HG03558 (cell line): ENCODE data around the gene DYSF.

Source experiments
- ATAC-seq: cut with Tn5 transposase; IDR thresholded peaks from one replicate; pipeline ENCODE4 v1.9.1; 2021; ENCODE audit warnings: moderate number of reproducible peaks; ENCODE audit not compliant: unreplicated experiment; ENCODE audit errors: extremely low read depth

Gene DYSF

DNA sequence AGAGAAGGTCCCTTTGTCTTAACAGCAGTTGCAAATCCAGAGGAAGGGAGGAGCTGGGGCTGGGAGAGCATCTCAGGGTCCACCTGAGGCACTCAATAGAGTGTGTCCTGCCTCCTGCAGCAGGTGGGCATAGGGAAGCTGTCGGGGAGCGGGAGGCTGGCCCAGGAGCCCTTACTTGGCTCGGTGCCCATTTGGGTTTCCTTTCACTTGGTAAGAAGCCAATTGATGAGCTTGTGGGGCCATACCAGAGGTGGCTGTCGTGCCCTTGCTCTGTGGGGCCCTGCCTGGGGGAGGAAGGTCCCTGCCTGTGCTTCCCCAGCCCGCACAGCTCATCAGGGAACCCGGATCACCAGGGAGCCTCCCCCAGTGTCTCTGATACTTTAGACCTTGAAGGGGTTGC lies 229.7 kb downstream of the DYSF start:
- ATAC-seq = no peak

DNA sequence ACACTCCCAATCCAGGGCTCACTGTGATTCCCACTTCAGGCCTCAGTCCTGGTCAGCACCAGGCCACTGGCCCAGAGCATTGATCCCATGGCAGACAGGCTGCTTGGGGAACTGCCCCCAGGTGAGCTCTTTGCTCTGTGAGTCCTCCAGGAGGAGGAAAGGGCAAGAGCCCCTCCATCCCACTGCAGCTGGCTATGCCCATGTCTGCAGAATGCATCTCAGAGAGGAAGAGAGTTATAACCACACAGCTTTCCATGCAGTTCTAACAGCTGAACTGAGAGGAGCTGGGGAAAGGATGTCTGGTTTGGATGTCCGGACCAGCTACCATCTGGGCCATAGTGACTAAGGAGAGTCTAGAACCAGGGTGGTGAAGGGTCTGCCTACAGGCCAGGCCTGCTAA lies 230.3 kb downstream of the DYSF start:
- no peak for ATAC-seq

DNA sequence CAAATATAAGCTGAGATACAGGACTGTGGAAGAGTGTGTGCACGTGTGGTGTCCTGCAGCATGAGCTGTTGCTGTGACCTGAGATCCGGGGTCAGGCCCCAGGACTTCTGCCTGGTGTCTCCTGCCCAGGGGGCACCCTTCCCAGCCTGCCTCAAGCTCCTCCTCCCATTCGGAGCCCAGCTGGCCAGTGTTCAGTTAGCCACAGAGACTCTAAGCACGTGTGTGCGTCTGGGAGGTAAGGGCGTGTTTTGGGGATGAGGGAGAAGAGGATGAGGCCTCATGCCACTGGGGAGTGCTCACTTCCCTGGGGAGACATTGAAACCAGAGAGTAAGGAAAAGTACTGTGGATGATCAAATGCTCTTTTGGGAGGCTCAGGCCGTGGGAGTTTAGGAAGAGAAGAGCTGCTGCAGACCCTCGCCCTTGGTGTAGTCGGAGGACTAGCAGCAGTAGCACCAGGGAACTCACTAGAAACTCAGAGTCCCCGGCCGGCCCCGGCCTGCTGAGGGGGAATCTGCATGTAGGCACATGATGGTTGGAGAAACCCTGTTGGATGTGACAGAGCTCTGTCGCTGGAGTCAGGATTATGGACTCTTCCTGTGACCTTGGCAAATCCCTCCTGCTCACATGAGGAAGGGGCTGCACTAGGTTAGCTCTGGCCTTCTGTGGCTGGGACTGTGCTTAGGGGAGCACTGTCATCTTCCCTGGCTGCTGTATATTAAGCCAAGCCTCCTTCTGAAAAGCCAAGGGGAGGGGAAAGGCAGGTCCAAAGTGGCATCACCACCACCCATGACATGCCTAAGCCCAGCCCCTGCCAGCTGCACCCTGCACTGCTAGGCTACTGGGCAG lies 231.1 kb downstream of the DYSF start:
- ATAC-seq = no peak

DNA sequence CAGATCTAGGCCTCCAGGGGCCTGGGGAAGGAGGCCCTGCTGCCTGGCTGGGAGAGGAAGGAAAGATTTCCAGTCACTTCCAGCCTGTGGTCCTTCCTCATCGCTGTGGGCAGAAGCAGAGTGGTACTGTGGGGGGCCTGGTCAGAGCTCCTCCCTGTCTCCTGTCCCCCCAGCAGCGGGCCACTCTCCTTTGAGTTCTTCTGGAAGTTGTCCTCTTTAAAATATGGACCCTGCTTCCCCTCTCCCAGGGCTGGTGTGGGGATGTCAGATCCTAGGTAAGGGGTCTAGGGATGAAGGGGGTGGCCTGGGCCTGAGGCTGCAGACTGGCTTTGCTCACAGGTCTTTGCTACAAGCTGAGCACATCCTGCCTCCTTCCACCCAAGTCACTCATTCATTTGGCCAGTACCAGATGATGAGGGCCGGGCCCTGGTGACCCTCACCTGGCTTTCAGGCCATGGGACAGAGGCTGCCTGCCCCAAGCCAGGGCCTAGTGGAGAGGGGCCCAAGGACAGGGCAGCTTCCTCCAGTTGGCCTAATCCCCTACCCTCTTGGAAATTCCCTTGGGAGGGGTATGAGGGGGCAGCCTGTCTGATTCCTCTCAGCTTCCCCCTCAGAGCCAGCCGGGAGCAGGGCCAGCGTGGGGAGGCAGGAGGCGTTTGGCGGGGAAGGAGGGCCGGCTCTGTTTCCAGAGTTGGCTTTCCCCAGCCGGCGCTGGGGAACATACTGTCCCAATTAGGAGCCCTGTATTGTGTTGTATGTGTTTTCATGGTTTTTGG lies 231.9 kb downstream of the DYSF start:
- no peak for ATAC-seq

DNA sequence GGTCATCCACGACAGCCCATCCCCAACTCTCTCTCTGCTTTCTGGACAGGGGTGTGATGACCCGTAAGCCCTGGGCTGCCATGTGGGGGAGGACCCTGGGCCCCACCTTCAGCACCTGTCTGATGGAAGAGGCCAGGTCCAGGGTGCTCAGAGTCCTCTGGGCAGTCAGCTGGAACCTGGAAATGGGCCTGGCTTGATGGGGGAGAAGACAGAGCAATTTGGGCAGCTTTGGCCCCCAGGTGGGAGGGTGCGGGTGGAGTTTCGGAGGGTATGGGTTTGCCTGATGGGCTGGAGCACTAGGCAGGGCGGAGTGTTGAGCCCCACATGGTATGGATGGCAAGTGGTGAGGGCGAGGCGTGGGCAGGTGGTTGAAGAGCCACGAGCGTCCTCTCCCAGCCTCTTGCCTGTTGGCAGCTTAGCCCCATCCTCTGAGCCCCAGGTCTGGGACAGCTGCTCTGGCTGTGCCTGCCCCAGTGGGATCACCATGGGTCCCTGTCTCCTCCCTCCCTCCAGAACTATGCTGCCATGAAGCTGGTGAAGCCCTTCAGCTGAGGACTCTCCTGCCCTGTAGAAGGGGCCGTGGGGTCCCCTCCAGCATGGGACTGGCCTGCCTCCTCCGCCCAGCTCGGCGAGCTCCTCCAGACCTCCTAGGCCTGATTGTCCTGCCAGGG lies 232.7 kb downstream of the DYSF start:
- ATAC-seq = no peak

DNA sequence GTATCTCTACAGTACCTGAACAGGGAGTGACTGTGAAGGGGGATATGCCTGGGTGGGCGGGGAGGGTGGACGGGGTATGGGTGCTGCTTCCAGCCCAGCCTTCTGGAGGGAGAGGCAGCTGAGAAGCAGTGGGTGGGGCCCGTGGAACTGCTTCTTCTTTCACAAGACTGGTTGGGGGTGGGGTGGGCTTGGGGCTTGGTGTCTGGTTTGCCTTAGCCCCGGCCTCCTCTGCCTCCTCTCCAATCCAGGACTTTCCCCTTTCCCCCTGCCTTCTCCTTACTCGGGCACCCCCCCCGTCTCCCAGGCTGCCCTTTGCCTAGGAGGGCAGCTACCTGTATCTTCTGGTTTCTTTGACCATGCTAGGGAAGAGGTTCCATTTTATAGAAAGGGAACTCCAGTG lies 233.4 kb downstream of the DYSF start:
- ATAC-seq = no peak

DNA sequence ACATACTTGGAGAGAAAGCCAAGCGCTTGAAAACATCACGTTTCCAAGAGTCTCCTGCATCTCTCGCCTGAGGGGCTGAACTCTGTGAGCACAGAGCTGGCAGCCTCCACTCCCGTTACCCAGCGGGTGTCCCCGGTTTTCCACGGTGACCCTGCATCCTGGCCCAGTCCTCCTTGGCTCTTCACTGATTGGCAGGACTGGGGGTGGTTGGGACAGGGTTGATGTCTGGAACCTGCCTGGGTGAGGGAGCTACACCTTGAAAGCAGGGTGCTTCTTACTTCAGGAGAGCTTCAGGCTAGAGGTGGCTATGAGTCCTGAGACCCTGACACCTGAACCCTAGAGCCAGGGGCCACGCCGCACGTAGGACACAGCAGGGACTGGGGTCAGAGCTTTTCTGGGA lies 234.1 kb downstream of the DYSF start:
- ATAC-seq = no peak

DNA sequence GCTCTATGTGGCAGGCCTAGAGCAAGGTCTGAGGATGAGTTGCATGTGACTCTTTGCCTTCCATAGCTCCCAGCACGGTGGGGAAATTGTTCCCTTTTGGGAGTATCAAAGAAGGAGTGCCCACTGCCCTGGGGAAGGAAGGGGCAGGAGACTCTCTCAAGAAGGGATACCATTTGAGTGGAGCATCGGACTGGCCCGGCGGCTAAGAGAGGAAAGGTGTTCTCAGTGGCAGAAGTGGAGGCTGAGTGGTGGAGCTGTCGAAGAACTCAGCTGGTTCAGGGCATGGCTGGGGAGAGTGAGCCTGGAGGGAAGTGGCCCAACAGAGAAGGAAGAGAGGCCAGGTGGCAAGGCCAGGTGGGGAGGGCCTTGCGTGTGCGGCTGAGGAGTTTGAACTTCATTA lies 235.2 kb downstream of the DYSF start:
- no peak for ATAC-seq

DNA sequence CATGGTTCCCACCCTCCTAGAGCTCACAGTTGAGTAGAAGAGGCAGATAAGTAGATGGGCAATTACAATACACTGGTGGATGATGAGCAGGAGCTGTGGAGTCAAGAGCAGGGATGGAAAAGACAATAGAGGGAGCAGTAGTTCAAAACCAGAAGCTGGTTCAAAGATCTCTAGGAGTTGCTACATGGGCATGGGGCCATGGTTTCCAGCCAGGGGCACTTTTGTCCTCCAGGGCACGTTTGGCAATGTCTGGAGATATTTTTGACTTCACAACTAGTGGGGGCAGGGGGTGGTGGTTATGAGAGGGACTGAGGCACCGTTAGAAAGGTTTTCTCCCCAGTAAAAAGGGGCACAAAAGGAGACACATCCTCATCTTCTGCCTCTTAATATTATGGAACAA lies 236.0 kb downstream of the DYSF start:
- no peak for ATAC-seq

DNA sequence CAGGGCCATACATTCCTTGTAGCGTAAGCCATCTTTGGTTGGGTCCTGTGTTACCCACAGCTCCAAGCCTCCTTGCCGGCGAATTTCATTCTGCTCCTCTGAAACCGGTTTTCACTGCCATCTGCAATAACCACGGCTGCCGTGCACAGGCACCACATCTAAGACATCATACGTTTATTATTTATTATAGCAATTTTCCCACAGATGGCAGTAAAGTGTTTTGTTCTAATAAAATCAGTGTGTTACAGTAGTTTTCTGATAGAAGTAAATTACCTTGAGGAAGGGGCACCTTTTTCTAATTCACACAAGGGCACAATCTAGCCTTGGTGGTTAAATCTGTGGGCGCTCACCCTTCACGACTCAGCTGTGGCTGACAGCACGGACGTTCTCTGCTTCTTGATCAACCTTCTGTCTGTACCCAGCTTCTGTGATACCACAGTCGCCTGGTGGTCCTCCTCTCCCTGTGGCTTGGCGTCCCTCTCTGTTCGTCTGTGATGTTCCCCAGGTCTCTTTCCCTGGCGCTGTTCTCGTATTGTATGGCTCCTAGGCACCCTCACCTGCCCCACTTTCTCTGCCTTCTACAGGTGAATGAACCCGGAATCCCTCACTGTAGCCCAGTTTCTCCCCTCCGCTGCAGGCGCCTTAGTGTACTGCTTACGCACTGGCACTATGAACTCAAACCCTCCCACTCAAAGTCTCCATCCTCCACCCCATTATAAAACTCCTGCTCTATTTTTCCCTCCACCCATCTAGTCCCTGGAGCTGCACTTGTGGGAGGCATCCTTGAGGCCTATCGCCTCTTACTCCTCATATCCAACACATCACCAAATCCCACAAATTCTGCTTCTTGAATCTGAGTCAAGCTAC lies 236.8 kb downstream of the DYSF start:
- ATAC-seq = no peak

DNA sequence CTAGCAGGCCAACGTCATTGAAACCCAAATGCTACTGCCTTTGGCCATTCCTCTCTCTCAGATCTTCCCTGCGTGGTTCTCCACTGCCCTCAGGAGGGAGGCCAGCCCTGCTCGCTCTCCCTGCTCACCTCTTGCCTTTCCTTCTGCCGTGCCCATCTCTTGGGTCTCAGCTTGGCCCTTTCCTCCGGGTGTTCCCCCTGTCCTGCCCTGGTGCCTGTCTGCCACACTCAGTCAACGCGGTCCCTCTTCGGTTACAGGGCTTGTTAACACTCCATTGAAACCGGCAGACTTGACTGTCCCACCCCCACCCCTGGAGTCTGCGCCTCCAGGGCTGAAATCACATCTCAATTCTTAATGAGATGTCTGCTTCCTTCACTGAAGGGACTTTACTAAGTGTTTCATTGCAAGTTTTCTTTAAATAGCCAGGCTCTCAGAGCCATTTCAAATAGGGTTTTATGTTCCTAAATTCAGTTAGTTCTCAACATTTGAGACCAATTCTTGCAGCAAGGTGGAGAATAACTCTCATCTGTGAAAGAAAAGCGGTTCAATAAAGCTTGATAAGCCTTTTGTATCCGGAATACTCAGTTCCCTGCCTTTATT lies 237.6 kb downstream of the DYSF start:
- ATAC-seq = no peak

DNA sequence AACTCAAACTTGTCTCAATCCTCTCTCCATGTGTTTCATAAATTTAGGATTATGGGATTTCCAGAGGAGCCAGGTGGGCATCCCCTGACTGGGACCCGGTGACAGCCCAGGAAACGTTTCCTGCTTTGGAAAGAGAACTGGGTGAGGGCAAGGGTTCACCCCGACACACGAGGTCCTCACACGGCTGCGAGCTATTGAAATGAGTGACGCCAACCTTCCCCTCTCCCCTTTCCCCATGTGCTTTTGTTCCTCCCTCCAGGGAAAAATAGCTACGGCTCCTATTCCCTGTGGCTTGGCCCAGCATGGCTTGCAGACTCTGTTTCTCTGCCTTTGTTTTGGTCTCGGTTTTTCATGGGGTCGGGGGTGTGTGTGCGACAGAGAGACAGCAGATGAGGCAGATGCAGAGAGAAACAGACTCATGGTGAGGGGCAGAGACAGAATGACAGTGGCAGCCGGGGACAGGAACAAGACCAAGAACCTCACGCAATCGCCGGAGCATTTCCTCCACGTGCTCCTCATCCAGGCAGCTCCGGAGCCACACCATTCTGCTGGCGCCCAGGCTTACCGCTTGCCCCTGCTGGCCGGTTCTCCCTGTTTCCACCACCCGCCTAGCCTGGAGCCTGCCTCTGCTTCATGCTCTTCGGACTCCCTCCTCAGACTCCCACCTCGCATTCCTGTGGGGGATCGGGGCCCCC lies 238.5 kb downstream of the DYSF start:
- ATAC-seq = no peak

DNA sequence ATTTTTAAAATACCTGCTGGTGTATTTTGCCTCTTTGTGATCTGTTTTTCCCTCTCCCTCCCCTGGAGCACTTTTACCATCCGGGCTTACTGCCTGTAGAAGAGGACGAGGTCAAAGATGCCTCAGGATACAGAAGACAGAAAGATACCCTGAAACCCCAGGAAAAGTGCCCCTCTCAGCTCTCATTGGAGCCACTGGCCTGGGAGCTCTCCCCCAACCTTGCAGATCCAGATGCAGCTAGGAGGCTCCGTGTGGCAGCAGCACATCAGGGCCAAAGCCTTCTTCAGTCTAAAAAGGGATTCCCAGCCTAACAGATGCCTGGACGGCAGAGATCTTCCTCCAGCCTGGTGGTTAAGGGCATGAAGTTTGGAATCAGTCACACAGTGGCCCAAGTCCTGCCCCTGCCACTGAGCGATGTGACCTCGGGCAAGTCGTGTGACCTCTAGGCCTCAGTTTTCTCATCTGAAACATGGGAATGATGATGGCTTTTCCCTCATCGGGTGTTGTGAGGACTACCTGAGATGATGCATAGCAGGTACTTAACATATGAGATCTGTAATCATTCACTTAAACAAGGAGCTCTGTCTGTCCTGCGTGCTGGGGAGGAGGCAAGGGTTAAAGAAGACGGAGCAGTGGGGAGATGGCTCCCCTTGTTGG lies 239.4 kb downstream of the DYSF start:
- no peak for ATAC-seq

DNA sequence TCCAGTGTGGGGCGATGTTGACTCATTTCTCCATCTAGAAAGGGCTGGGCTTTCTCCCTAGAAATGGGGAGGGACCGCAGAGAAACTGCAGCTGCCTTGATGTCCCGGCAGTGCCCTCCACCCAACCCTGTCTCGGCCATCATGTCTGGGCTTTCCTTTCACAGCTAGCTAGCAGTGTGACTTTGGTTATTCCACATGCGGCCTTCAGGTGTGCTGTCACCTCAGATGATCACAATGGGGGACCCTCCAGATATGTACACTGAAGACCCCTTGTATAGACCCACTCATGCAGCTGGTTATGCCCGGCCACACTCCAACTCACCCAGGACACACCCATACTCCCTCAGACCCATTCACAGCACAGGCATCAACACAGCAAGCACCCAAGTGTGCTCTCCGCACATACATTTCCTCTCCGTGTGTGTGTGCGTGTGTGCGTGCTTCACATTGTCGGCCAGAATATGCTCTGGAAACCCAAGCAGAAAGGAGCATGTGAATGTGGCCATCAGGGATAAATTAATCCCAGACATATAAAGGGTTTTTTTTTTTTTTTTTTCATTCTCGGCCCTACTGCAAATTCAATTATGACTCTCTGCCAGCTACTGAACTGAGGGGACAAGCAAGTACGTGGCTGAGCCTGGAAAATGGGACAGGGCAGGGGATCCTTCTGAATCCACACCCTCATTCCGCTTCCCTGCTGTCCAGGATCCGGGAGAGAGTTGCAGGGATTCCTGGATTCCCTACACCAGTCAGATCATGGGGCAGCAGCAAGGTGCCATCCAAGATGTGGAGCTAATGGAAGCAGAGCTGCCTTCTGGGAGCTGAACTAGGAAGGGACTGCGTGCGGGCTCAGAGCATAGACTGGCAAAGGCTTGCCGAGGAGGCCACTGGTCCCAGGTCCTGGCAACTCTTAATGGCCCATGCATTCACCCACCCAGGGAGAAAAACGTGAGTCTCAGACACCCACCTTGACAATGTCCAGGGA lies 240.2 kb downstream of the DYSF start:
- ATAC-seq = no peak

DNA sequence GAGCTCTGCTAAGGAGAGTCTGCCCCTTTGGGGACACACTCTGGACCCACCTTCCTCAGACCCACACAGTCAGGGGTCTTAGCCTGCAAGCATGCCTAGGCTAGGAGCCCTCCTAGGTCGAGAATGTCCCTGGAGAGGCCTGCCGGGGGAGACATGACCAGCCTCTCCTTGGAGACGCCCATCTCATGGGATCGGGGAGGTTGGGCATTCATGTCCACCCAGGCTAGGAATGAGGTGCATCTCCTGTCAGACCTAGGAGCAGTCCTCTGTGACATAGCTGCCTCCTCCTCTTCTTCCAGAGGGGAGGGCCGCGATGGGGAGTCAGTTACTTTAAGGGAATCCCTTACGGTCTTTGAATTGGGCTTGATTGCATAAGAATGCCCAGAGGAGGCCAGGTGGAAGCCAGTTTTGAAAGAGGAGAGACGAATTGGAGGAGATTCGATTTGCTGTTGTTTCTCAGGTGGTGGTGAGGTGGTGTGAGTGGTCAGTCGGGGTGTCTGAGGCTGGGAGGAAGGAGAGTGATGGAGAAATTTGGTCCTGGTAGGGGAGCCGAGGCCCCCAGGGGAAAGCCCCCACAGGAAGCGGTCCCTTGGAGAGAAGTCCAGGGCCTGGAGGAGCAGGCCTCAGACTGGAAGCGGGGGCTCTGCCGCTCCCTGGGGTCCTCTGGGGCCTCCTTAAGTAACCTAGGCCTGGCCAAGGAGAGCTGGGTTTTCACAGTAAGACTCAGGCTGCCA lies 241.3 kb downstream of the DYSF start:
- ATAC-seq = no peak

DNA sequence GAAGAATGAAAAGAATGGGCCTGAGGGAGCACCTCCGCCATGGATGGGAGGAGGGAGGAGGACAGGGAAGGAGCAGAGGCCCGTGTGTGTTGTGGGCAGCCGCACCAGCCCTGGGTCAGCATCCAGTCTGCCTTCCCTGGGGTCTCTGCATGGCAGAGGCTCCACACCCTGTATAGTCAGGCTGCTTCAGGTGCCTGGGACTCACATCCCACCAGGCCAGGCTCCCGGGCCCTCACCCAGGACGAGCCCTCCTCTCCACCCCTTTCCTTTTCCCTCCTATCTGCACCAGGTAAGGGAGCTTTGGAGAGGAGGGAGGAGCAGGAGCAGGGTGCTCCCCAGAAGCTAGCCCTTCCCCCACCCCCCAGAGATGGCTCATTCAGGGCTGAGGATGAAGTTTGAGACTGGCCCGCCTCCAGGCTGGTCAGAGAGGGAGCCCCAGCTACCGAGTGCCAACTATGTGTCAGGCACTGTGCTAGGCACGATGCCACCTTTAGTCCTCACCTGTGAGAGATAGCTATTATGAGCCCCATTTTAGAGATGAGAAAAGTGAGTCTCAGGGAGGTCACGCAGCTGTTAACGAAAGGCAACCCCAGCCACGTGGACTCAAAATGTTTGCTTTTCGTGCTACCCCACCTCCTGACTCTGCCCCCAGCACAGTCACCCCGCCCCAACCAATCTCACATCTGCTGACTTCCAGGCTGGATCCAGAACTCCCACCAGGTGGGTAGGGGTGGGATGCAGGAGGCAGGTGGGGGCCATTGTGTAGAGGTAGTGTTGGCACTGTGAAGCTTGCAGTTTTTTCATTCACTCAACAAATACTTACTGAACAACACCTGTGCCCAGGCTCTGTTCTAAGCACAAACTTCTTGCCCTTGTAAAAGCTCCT lies 242.1 kb downstream of the DYSF start:
- no peak for ATAC-seq
